Dermis lymphatic vessel endothelial cell (primary cell): ENCODE measurements around the gene MTNR1B. TPM values are rescaled to one million over a fixed set of nuclear protein-coding genes. Genes with fewer than 3 reads are reported as not detected.

Experiments
- total RNA-seq: library from RNA; depleted of rRNA; stranded (reverse); fragments of >200 nt; gene quantifications from 2 replicates; pipeline ENCODE4 v1.2.1, GENCODE V29; 2014

The MTNR1B gene
- not detected in 2 replicates for total RNA-seq

DNA sequence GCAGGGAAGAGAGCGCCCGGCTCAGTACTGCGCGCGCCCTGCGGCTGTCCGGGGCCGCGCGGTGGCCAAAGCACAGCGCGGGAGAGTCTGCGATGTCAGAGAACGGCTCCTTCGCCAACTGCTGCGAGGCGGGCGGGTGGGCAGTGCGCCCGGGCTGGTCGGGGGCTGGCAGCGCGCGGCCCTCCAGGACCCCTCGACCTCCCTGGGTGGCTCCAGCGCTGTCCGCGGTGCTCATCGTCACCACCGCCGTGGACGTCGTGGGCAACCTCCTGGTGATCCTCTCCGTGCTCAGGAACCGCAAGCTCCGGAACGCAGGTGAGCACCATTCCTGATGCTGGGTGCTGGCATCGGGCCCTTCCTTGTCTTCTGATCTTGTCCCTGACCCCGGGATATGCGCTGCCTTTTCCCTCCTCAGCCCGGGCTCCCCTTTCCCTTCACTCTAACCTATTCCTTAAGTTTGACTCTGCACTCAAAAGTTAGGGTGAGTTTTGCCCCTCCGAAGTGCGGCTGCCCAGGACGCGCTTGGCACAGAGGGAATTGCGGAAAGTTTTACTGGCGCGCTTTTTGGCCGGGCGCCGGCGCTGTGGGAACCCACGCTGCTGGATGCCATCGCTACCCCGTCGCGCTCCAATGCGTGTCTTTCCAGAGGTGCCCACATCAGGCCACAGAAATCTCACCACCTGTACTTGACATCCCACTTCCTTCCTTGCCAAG is at the start of gene MTNR1B:
Gene MTNR1B, plus strand, starts transcription at position 18 of the 714 bp plus-strand sequence. Its CDS starts 75 bp downstream, at position 93.

Other genes starting within 250 kb of the MTNR1B start
- 7.2 and 10.7 TPM in 2 replicates for gene SLC36A4, start 228.3 kb downstream of the MTNR1B start, total RNA-seq